Measurements from ENCODE around the gene DYRK4. TPM values are rescaled to one million over a fixed set of nuclear protein-coding genes. Genes with fewer than 3 reads are reported as not detected.

DYRK4 gene
- total and polyA plus RNA-seq, 2 of the 13 experiments (the other 11 are each of a cell fraction or from before 2014, with no cell fraction given), result 29.4 to 40.2 TPM

- TF ChIP-seq FOXO4 (CRISPR knock-in tag; conservative IDR thresholded peaks at IDR 0.05) (no peak), SUZ12 (IDR thresholded peaks at IDR 0.05; ENCODE audit: low read depth, low read length) (no peak), ZNF572 (CRISPR knock-in tag; IDR thresholded peaks at IDR 0.05) (no peak), KLF13 (CRISPR knock-in tag; IDR thresholded peaks at IDR 0.05) (no peak), HDAC2 (CRISPR knock-in tag; IDR thresholded peaks at IDR 0.05) (peak; percentile 59), NFIC (IDR thresholded peaks at IDR 0.05; ENCODE audit: low read length) (peak; percentile 61; the same call in 1 of the 2 replicates), SMARCC2 (IDR thresholded peaks at IDR 0.05) (no peak), ZNF296 (CRISPR knock-in tag; conservative IDR thresholded peaks at IDR 0.05) (no peak), ZNF710 (CRISPR knock-in tag; IDR thresholded peaks at IDR 0.05; ENCODE audit: borderline replicate concordance) (peak; percentile 42; the same call in 1 of the 2 replicates), ZFP37 (CRISPR knock-in tag; IDR thresholded peaks at IDR 0.05; ENCODE audit: borderline replicate concordance) (no peak), ARID3A (IDR thresholded peaks at IDR 0.05; ENCODE audit: low read depth, low read length) (no peak), TAF15 (IDR thresholded peaks at IDR 0.05; ENCODE audit: low read depth, low read length, poor library complexity, severe bottlenecking) (no peak), KDM4B (CRISPR knock-in tag; IDR thresholded peaks at IDR 0.05) (no peak), CTCF (CRISPR knock-in tag; IDR thresholded peaks at IDR 0.05) (no peak), FLYWCH1 (CRISPR knock-in tag; IDR thresholded peaks at IDR 0.05) (no peak), ZBTB1 (CRISPR knock-in tag; IDR thresholded peaks at IDR 0.05; ENCODE audit: borderline replicate concordance) (no peak), FOSL2 (CRISPR knock-in tag; IDR thresholded peaks at IDR 0.05) (peak; percentile 5; the same call in 1 of the 2 replicates), NCOA1 (CRISPR knock-in tag; IDR thresholded peaks at IDR 0.05) (no peak)
Observed at GRCh38 chr12:4538207-4539160, 23.5 kb upstream of the DYRK4 start, which contains the start of gene RAD51AP1 (continued).
